Activated naive CD8-positive, alpha-beta T cell treated with anti-CD3 and anti-CD28 coated beads for 36 hours (primary cell): ENCODE results near the gene SLC27A1. TPM values are rescaled to one million over a fixed set of nuclear protein-coding genes. Genes with fewer than 3 reads are reported as not detected.
"Not testable (repeated sequence)": the region's sequence is repeated elsewhere in the genome, so short reads cannot be mapped to it uniquely, and the experiment has no call there.

Experiments used
- DNase-seq: peaks from one replicate; pipeline ENCODE4 v3.0.0; 2021
- H3K27ac Mint-ChIP-seq: one replicate; pipeline ENCODE4 v1.8.0; 2022; ENCODE audit warnings: mild to moderate bottlenecking, moderate library complexity, mixed read lengths
- H3K27me3 Mint-ChIP-seq: one replicate; pipeline ENCODE4 v1.8.0; 2022; ENCODE audit warnings: mild to moderate bottlenecking, mixed read lengths
- H3K36me3 Mint-ChIP-seq: one replicate; pipeline ENCODE4 v1.8.0; 2021; ENCODE audit warnings: mild to moderate bottlenecking, mixed read lengths
- H3K4me1 Mint-ChIP-seq: one replicate; pipeline ENCODE4 v1.8.0; 2021; ENCODE audit warnings: mixed read lengths
- H3K4me3 Mint-ChIP-seq: one replicate; pipeline ENCODE4 v1.8.0; 2022; ENCODE audit warnings: mild to moderate bottlenecking, moderate library complexity, mixed read lengths
- H3K9me3 Mint-ChIP-seq: one replicate; pipeline ENCODE4 v1.8.0; 2022; ENCODE audit warnings: mixed read lengths
- total RNA-seq, 2 experiments: library from RNA; stranded (reverse); gene quantifications; one replicate each; pipeline ENCODE4 v1.2.3, GENCODE V29; 2021

The SLC27A1 gene
- total RNA-seq, 2 experiments from 2014 or later: 2.6 to 2.8 TPM

GRCh38 chr19:17510220-17510993 is 40.1 kb downstream of the SLC27A1 start:
- Mint-ChIP-seq H3K27ac (peak overlapping the region; percentile 99), H3K36me3 (peaks cover 39% of the 10 kb centered on the region)

GRCh38 chr19:17511724-17512573 is 41.6 kb downstream of the SLC27A1 start:
- Mint-ChIP-seq H3K27me3 (no peaks in the 10 kb centered on the region), H3K9me3 (peaks cover 3% of the 10 kb centered on the region), H3K4me3 (peak overlapping the region; percentile 98), H3K4me1 (peaks cover 33% of the 10 kb centered on the region), H3K36me3 (peaks cover 50% of the 10 kb centered on the region), H3K27ac (peak overlapping the region; percentile 99)
- peak; percentile 92 for DNase-seq

More at GRCh38 chr19:17510220-17510993, 40.1 kb downstream of the SLC27A1 start:
- H3K9me3 Mint-ChIP-seq: peaks cover 3% of the 10 kb centered on the region
- no peaks in the 10 kb centered on the region for H3K27me3 Mint-ChIP-seq
- H3K4me3 Mint-ChIP-seq: peak overlapping the region; percentile 98
- H3K4me1 Mint-ChIP-seq: peaks cover 33% of the 10 kb centered on the region
- DNase-seq: no peak

- Mint-ChIP-seq H3K36me3 (peaks cover 56% of the 10 kb centered on the region), H3K27me3 (no peaks in the 10 kb centered on the region), H3K9me3 (peaks cover 9% of the 10 kb centered on the region), H3K4me1 (peaks cover 32% of the 10 kb centered on the region), H3K4me3 (peak overlapping the region; percentile 98), H3K27ac (peak overlapping the region; percentile 99)
- no peak for DNase-seq
Measured at GRCh38 chr19:17512574-17512939, 42.2 kb downstream of the SLC27A1 start.

- Mint-ChIP-seq H3K4me1 (peaks cover 12% of the 10 kb centered on the region), H3K27ac (no peak overlapping the region), H3K9me3 (peaks cover 9% of the 10 kb centered on the region), H3K36me3 (peaks cover 53% of the 10 kb centered on the region), H3K4me3 (no peak overlapping the region), H3K27me3 (no peaks in the 10 kb centered on the region)
- no peak for DNase-seq
Measured at GRCh38 chr19:17515408-17516149, 45.3 kb downstream of the SLC27A1 start.

GRCh38 chr19:17517898-17518297 is 47.6 kb downstream of the SLC27A1 start:
- no peak for DNase-seq
- H3K27ac Mint-ChIP-seq: no peak overlapping the region
- H3K4me3 Mint-ChIP-seq: no peak overlapping the region
- H3K36me3 Mint-ChIP-seq: peaks cover 58% of the 10 kb centered on the region
- peaks cover 9% of the 10 kb centered on the region for H3K9me3 Mint-ChIP-seq
- no peaks in the 10 kb centered on the region for H3K27me3 Mint-ChIP-seq
- peaks cover 13% of the 10 kb centered on the region for H3K4me1 Mint-ChIP-seq

GRCh38 chr19:17518654-17519053 is 48.3 kb downstream of the SLC27A1 start:
- not testable (repeated sequence) for H3K27ac Mint-ChIP-seq, H3K9me3 Mint-ChIP-seq, DNase-seq, H3K4me3 Mint-ChIP-seq, H3K27me3 Mint-ChIP-seq
- peaks cover 16% of the 10 kb centered on the region for H3K4me1 Mint-ChIP-seq
- peaks cover 62% of the 10 kb centered on the region for H3K36me3 Mint-ChIP-seq

- Mint-ChIP-seq H3K27me3 (no peaks in the 10 kb centered on the region), H3K27ac (no peak overlapping the region), H3K9me3 (peaks cover 13% of the 10 kb centered on the region), H3K4me3 (no peak overlapping the region), H3K36me3 (peaks cover 65% of the 10 kb centered on the region), H3K4me1 (peaks cover 21% of the 10 kb centered on the region)
- DNase-seq: no peak
Measured at GRCh38 chr19:17519967-17520366, 49.6 kb downstream of the SLC27A1 start.

- no peak for DNase-seq
- Mint-ChIP-seq H3K27me3 (no peaks in the 10 kb centered on the region), H3K9me3 (peaks cover 13% of the 10 kb centered on the region), H3K27ac (no peak overlapping the region), H3K36me3 (peaks cover 63% of the 10 kb centered on the region), H3K4me1 (peaks cover 23% of the 10 kb centered on the region), H3K4me3 (no peak overlapping the region)
Measured at GRCh38 chr19:17520865-17521264, 50.5 kb downstream of the SLC27A1 start.

GRCh38 chr19:17522988-17523872 is 52.9 kb downstream of the SLC27A1 start:
- Mint-ChIP-seq H3K4me3 (peak overlapping the region; percentile 62), H3K4me1 (peaks cover 30% of the 10 kb centered on the region), H3K9me3 (peaks cover 3% of the 10 kb centered on the region), H3K36me3 (peaks cover 42% of the 10 kb centered on the region), H3K27ac (peak overlapping the region; percentile 87), H3K27me3 (no peaks in the 10 kb centered on the region)
- peak; percentile 82 for DNase-seq

GRCh38 chr19:17524651-17525050 is 54.3 kb downstream of the SLC27A1 start:
- H3K4me3 Mint-ChIP-seq: no peak overlapping the region
- H3K9me3 Mint-ChIP-seq: peaks cover 10% of the 10 kb centered on the region
- H3K27me3 Mint-ChIP-seq: no peaks in the 10 kb centered on the region
- H3K4me1 Mint-ChIP-seq: peaks cover 30% of the 10 kb centered on the region
- peak overlapping the region; percentile 19 for H3K27ac Mint-ChIP-seq
- DNase-seq: no peak
- peaks cover 35% of the 10 kb centered on the region for H3K36me3 Mint-ChIP-seq

- DNase-seq: no peak
- Mint-ChIP-seq H3K27ac (no peak overlapping the region), H3K4me3 (no peak overlapping the region), H3K4me1 (peaks cover 30% of the 10 kb centered on the region), H3K9me3 (peaks cover 10% of the 10 kb centered on the region), H3K27me3 (no peaks in the 10 kb centered on the region), H3K36me3 (peaks cover 30% of the 10 kb centered on the region)
Measured at GRCh38 chr19:17525141-17525540, 54.8 kb downstream of the SLC27A1 start.

- H3K4me1 Mint-ChIP-seq: peaks cover 30% of the 10 kb centered on the region
- peaks cover 22% of the 10 kb centered on the region for H3K36me3 Mint-ChIP-seq
- H3K27me3 Mint-ChIP-seq: no peaks in the 10 kb centered on the region
- H3K9me3 Mint-ChIP-seq: peaks cover 10% of the 10 kb centered on the region
- no peak overlapping the region for H3K27ac Mint-ChIP-seq
- H3K4me3 Mint-ChIP-seq: no peak overlapping the region
- DNase-seq: peak; percentile 42
Measured at GRCh38 chr19:17526922-17527321, 56.6 kb downstream of the SLC27A1 start.

- peaks cover 29% of the 10 kb centered on the region for H3K4me1 Mint-ChIP-seq
- H3K27me3 Mint-ChIP-seq: no peaks in the 10 kb centered on the region
- DNase-seq: no peak
- H3K36me3 Mint-ChIP-seq: peaks cover 18% of the 10 kb centered on the region
- peaks cover 10% of the 10 kb centered on the region for H3K9me3 Mint-ChIP-seq
- peak overlapping the region; percentile 7 for H3K4me3 Mint-ChIP-seq
- no peak overlapping the region for H3K27ac Mint-ChIP-seq
Measured at GRCh38 chr19:17527326-17527725, 57.0 kb downstream of the SLC27A1 start.

GRCh38 chr19:17528610-17529009 is 58.3 kb downstream of the SLC27A1 start:
- Mint-ChIP-seq H3K27me3 (no peaks in the 10 kb centered on the region), H3K4me3 (no peak overlapping the region), H3K36me3 (peaks cover 5% of the 10 kb centered on the region), H3K4me1 (peaks cover 19% of the 10 kb centered on the region), H3K27ac (no peak overlapping the region), H3K9me3 (peaks cover 10% of the 10 kb centered on the region)
- no peak for DNase-seq
